Testis (tissue), 3 donors: Measurements from ENCODE around the gene PCMTD2. TPM values are rescaled to one million over a fixed set of nuclear protein-coding genes. Genes with fewer than 3 reads are reported as not detected.
"Not testable (repeated sequence)": the region's sequence is repeated elsewhere in the genome, so short reads cannot be mapped to it uniquely, and the experiment has no call there.

Source experiments
- DNase-seq: peaks from one replicate; pipeline ENCODE4 v3.0.0-alpha.2; 2019
- H3K27ac ChIP-seq, 2 donors: fragments of 200-600 bp; sonication (generic); one replicate each; pipeline ENCODE4 v1.5.1; 2019
- H3K27me3 ChIP-seq: fragments of 200-600 bp; sonication (generic); one replicate; pipeline ENCODE4 v1.5.1; 2019
- H3K36me3 ChIP-seq: fragments of 200-600 bp; sonication (generic); one replicate; pipeline ENCODE4 v1.5.1; 2017; ENCODE audit warnings: low read depth; ENCODE audit errors: missing control alignments
- H3K4me1 ChIP-seq: fragments of 200-600 bp; sonication (generic); one replicate; pipeline ENCODE4 v1.5.1; 2019
- H3K4me3 ChIP-seq, 2 donors: fragments of 200-600 bp; sonication (generic); one replicate each; pipeline ENCODE4 v1.5.1; 2017 to 2019
- H3K9me3 ChIP-seq: fragments of 200-600 bp; sonication (generic); one replicate; pipeline ENCODE4 v1.5.1; 2017
- CTCF ChIP-seq, 3 experiments: fragments of 450-650 bp in 2 of 3; fragments of 200-600 bp in 1 of 3; sonication (generic) in 1 of 3; IDR thresholded peaks; one replicate each; pipeline ENCODE4 v1.5.1; 2016 to 2019; ENCODE audit warnings: antibody characterized with exemption in 3 of 3, mild to moderate bottlenecking in 2 of 3, moderate library complexity in 1 of 3
- WGBS, 2 donors: methylation state at CpG; one replicate each; pipeline ENCODE4 v1.1.5; 2018; 5-methylcytosine and 5-hydroxymethylcytosine counted together
- intact Hi-C: fragments of 100-400 bp; cut with DNase I; formaldehyde crosslinking; loops from one replicate; pipeline ENCODE4 v1.15.1; 2023; ENCODE audit warnings: low total_unique reads
- polyA plus RNA-seq: library from polyadenylated mRNA; stranded (reverse); fragments of 350-450 nt; fragmentation: Illumina TruSeq; extraction: RNeasy Lipid Tissue Mini Kit (QIAGEN cat#74804); gene quantifications from one replicate; pipeline ENCODE4 v1.2.3, GENCODE V29; 2014; ENCODE audit warnings: low read depth, low replicate concordance; ENCODE audit not compliant: insufficient read depth
- total RNA-seq, 2 donors: library from RNA; depleted of rRNA; stranded (reverse); fragments of >200 nt; gene quantifications; one replicate each; pipeline ENCODE4 v1.2.3, GENCODE V29; 2016

Gene PCMTD2
- total and polyA plus RNA-seq, 3 donors from 2014 or later = 57.6 to 156 (median 96.4) TPM

DNA sequence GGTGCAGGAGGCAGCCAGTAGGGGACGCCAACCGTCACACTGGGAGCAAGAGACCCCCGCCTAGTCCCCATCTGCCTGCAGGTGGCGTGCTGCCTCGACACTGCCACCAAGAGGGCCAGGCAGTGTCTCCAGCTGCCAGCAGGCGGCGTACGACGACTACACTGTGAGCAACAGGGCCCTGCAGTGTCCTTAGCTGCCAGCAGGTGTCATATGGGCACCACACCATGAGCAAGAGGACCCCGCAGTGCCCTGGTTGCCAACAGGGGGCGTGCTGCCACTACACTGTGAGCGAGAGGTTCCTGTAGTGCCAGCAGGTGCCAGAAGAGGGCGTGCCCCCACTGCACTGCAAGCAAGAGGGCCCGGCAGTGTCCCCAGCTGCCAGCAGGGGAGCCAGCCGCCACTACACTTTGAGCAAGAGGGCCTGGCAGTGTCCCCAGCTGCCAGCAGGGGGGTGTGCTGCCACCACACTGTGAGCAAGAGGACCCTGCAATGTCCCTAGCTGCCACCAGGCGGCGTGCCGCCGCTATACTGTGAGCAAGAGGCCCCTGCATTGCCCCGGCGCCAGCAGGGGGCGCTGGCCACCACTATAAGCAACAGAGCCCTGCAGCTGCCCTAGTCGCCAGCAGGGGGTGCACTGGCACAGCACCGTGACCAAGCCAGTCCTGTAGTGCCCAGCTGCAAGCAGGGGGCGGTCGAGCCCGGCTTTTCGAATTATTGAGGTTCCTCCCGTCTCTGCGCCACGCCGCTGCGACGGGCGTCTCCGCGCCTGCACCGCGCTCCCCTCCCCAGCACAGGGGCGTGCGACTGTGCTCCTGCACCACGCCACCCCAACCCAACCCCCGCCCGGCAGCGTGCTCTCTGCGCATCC lies 30.3 kb downstream of the PCMTD2 start:
- DNase-seq = peak; percentile 98
- 70 to 75% methylated on average over 27 to 36 of the region's 46 CpGs for WGBS, 2 donors
- H3K27me3 ChIP-seq, H3K4me1 ChIP-seq, H3K9me3 ChIP-seq, H3K27ac ChIP-seq, H3K36me3 ChIP-seq, intact Hi-C loops: not testable (repeated sequence)
- TF ChIP-seq CTCF (IDR thresholded peaks at IDR 0.05) = peak; percentile 92 to 100 (median 99)
- H3K4me3 ChIP-seq = peak overlapping the region in 1 of 2 donors; percentile 13

GRCh38 chr20:64286447-64287263 lies 31.1 kb downstream of the PCMTD2 start:
- DNase-seq, H3K36me3 ChIP-seq: not testable (repeated sequence)

DNA sequence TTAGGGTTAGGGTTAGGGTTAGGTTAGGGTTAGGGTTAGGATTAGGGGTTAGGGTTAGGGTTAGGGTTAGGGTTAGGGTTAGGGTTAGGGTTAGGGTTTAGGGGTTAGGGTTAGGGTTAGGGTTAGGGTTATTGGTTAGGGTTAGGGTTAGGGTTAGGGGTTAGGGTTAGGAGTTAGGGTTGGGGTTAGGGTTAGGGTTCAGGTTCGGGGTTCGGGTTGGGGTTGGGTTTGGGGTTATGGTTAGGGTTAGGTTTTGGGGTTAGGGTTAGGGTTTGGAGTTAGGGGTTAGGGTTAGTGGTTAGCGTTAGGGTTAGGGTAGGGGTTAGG lies 31.7 kb downstream of the PCMTD2 start:
- H3K4me1 ChIP-seq, intact Hi-C loops, H3K36me3 ChIP-seq, H3K4me3 ChIP-seq, DNase-seq, H3K9me3 ChIP-seq, H3K27me3 ChIP-seq, H3K27ac ChIP-seq: not testable (repeated sequence)
- WGBS, 2 donors = 93 to 96% methylated on average over 3 of the region's 3 CpGs

More at GRCh38 chr20:64286447-64287263, 31.1 kb downstream of the PCMTD2 start:
- H3K27ac ChIP-seq, H3K4me1 ChIP-seq, H3K9me3 ChIP-seq, H3K27me3 ChIP-seq, intact Hi-C loops: not testable (repeated sequence)
- H3K4me3 ChIP-seq = peak overlapping the region in 1 of 2 donors; percentile 13
- WGBS, 2 donors = 72 to 78% methylated on average over 15 to 25 of the region's 30 CpGs

GRCh38 chr20:64292167-64292566 lies 36.6 kb downstream of the PCMTD2 start:
- H3K27me3 ChIP-seq, H3K27ac ChIP-seq, DNase-seq, H3K4me3 ChIP-seq, H3K36me3 ChIP-seq, intact Hi-C loops, H3K4me1 ChIP-seq, H3K9me3 ChIP-seq: not testable (repeated sequence)
- no CpG with 5 or more reads among the region's 13 CpGs for WGBS, 2 donors

DNA sequence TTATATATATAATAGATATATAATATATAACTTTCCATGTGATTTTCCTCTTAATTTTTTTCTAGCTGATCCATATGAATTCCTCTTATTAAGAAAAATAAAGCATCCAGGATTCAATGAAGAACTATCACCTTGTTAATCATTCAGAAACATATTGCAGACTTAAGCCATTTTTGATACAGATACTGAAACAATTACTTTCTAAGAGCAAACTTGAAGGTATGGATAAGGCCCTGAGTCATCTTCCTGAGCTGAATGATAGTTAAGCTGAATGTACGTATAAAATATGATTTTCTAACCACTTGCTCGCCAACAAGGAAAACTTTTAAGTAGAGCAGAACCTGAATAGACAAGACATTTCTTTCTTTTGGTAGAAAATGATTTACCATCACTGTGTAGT lies 47.5 kb downstream of the PCMTD2 start:
- H3K4me3 ChIP-seq, H3K9me3 ChIP-seq, DNase-seq, H3K4me1 ChIP-seq, intact Hi-C loops, H3K27ac ChIP-seq, H3K27me3 ChIP-seq, H3K36me3 ChIP-seq: not testable (repeated sequence)
- WGBS, 2 donors = 54% methylated on average over 2 of the region's 2 CpGs

GRCh38 chr20:64313761-64314160 lies 58.2 kb downstream of the PCMTD2 start:
- DNase-seq, intact Hi-C loops, H3K27ac ChIP-seq, H3K27me3 ChIP-seq, H3K4me3 ChIP-seq, H3K36me3 ChIP-seq, H3K9me3 ChIP-seq, H3K4me1 ChIP-seq: not testable (repeated sequence)
- 61 to 82% methylated on average over 1 of the region's 1 CpG for WGBS, 2 donors

DNA sequence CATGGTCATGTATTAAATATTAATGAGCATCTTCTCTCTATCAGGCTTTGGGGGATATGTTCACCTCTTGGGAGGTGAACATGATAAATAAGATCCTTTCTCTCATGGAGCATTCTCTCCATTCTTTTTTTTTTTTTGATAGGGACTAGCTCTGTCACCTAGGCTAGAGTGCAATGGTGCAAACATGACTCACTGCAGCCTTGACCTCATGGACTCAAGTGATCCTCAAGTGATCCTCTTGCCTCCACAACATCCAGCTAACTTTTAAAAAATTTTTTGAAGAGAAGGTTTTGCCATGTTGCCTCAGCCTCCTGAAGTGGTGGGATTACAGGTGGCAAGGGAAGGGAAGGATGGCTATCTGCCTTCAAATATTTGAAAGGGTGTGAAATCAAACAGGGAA lies 59.8 kb downstream of the PCMTD2 start:
- H3K27ac ChIP-seq, DNase-seq, H3K4me1 ChIP-seq, H3K9me3 ChIP-seq, intact Hi-C loops, H3K36me3 ChIP-seq, H3K27me3 ChIP-seq, H3K4me3 ChIP-seq: not testable (repeated sequence)

- H3K4me3 ChIP-seq, H3K36me3 ChIP-seq, H3K4me1 ChIP-seq, H3K27me3 ChIP-seq, intact Hi-C loops, DNase-seq, H3K9me3 ChIP-seq, H3K27ac ChIP-seq: not testable (repeated sequence)
- 29 to 39% methylated on average over 9 to 10 of the region's 15 CpGs for WGBS, 2 donors
These were observed 60.3 kb downstream of the PCMTD2 start for GRCh38 chr20:64315884-64316283.

GRCh38 chr20:64316415-64317083 lies 61.0 kb downstream of the PCMTD2 start:
- intact Hi-C loops, H3K36me3 ChIP-seq, H3K27ac ChIP-seq, H3K27me3 ChIP-seq, H3K9me3 ChIP-seq, H3K4me1 ChIP-seq: not testable (repeated sequence)
- H3K4me3 ChIP-seq = peak overlapping the region in 1 of 2 donors; percentile 36
- WGBS, 2 donors = 2% methylated on average over 44 of the region's 87 CpGs; no CpG with 5 or more reads in 1 of the 2 donors
- DNase-seq = peak; percentile 73

GRCh38 chr20:64317331-64317730 lies 61.8 kb downstream of the PCMTD2 start:
- H3K27me3 ChIP-seq, H3K4me3 ChIP-seq, H3K9me3 ChIP-seq, DNase-seq, H3K36me3 ChIP-seq, H3K4me1 ChIP-seq, intact Hi-C loops, H3K27ac ChIP-seq: not testable (repeated sequence)
- 56% methylated on average over 10 of the region's 15 CpGs; no CpG with 5 or more reads in 1 of the 2 donors for WGBS, 2 donors
